ENCODE data around the gene NPFFR2.

DNA sequence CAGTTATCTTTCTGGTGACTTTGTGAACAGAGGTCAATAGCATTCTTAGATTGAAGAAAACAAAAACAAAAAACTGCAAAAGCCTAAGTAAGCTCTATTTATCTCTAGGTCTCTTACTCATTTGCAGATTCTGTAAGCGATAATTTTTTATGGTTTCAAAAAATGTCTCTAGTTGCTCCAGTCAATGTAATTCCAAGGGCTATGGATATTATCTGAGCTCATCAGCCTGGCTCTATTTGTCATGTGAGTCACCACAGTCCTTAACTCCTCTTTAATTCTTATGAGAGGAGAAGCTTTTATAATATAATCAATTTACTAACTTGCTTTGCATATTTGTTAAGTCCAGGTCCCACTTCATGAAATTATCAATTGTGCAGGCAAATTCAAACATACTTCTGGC is 79.1 kb downstream of the NPFFR2 start:
- TF ChIP-seq, protein P1, sequence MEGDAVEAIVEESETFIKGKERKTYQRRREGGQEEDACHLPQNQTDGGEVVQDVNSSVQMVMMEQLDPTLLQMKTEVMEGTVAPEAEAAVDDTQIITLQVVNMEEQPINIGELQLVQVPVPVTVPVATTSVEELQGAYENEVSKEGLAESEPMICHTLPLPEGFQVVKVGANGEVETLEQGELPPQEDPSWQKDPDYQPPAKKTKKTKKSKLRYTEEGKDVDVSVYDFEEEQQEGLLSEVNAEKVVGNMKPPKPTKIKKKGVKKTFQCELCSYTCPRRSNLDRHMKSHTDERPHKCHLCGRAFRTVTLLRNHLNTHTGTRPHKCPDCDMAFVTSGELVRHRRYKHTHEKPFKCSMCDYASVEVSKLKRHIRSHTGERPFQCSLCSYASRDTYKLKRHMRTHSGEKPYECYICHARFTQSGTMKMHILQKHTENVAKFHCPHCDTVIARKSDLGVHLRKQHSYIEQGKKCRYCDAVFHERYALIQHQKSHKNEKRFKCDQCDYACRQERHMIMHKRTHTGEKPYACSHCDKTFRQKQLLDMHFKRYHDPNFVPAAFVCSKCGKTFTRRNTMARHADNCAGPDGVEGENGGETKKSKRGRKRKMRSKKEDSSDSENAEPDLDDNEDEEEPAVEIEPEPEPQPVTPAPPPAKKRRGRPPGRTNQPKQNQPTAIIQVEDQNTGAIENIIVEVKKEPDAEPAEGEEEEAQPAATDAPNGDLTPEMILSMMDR (IDR thresholded peaks at IDR 0.05), result no peak
- no peak for TF ChIP-seq POLR2A (IDR thresholded peaks at IDR 0.05)
